B cell (primary cell): ENCODE data around the gene METTL26. TPM values are rescaled to one million over a fixed set of nuclear protein-coding genes. Genes with fewer than 3 reads are reported as not detected.
A peak's percentile ranks its signal among the peaks of the same experiment; 100 is the strongest.

Experiments used
- ATAC-seq: fragments of 200-7000 bp; cut with Tn5 transposase; one replicate; pipeline ENCODE4 v1.10.0; 2021; ENCODE audit warnings: low read depth, mild to moderate bottlenecking, moderate number of reproducible peaks, moderate library complexity
- CTCF ChIA-PET: fragments of 350-600 bp; sonication (Branson Sonifier 250); formaldehyde crosslinking; loops from one replicate; lab custom pipeline; 2021; ENCODE audit warnings: antibody characterized with exemption, inconsistent platforms; lab: Charles Lee
- POLR2A ChIA-PET: fragments of 350-600 bp; sonication (Branson Sonifier 250); formaldehyde crosslinking; loops from one replicate; lab custom pipeline; 2021; ENCODE audit warnings: antibody characterized with exemption; lab: Charles Lee
- DNase-seq: peaks from one replicate; pipeline ENCODE4 v3.0.0; 2013
- H2AFZ ChIP-seq: 2 replicates; pipeline ENCODE4 v1.6.1; 2012; ENCODE audit warnings: mild to moderate bottlenecking, low read depth, low read length; ENCODE audit not compliant: insufficient read depth, poor library complexity, severe bottlenecking
- H3K27ac ChIP-seq, 2 donors: 1 replicate in 1 of 2; 2 replicates in 1 of 2; pipeline ENCODE4 v1.5.1; 2012 to 2013; ENCODE audit warnings: low read length in 2 of 2, mild to moderate bottlenecking in 2 of 2, moderate library complexity in 1 of 2
- H3K27me3 ChIP-seq, 4 experiments: fragments of 200-600 bp in 1 of 4; sonication (generic) in 1 of 4; replicated peaks in 1 of 4; 1 replicate in 2 of 4; 2 replicates in 2 of 4; pipeline versions ENCODE4 v1.6.1 to v1.7.0; 2013 to 2016; ENCODE audit warnings: low read length in 3 of 4, mild to moderate bottlenecking in 2 of 4, mixed read lengths in 1 of 4, moderate library complexity in 1 of 4; ENCODE audit not compliant: insufficient read depth in 4 of 4, control insufficient read depth in 3 of 4; ENCODE audit errors: control extremely low read depth in 1 of 4
- H3K36me3 ChIP-seq, 2 experiments: replicated peaks in 1 of 2; 1 replicate in 1 of 2; 2 replicates in 1 of 2; pipeline versions ENCODE4 v1.6.1 to v1.7.1; 2013; ENCODE audit warnings: low read length in 1 of 2; ENCODE audit not compliant: insufficient read depth in 2 of 2, control insufficient read depth in 1 of 2; ENCODE audit errors: control extremely low read depth in 1 of 2, extremely low read depth in 1 of 2
- H3K4me1 ChIP-seq, 2 donors: fragments of 200-600 bp in 1 of 2; sonication (generic) in 1 of 2; 1 replicate in 1 of 2; 2 replicates in 1 of 2; pipeline versions ENCODE4 v1.5.1 to v1.6.1; 2013 to 2017; ENCODE audit warnings: low read length in 2 of 2; ENCODE audit not compliant: control insufficient read depth in 2 of 2, insufficient read depth in 2 of 2
- H3K4me2 ChIP-seq: replicated peaks from 2 replicates; pipeline ENCODE3; 2012; ENCODE audit warnings: mild to moderate bottlenecking, low read depth, low read length; ENCODE audit not compliant: poor library complexity, severe bottlenecking
- H3K4me3 ChIP-seq, 5 experiments: fragments of 200-600 bp in 1 of 5; sonication (generic) in 1 of 5; 1 replicate in 3 of 5; 2 replicates in 2 of 5; pipeline versions ENCODE4 v1.5.1 to v1.7.0; 2011 to 2016; ENCODE audit warnings: low read length in 4 of 5, mild to moderate bottlenecking in 4 of 5, low read depth in 2 of 5, control low read depth in 1 of 5, moderate library complexity in 1 of 5; ENCODE audit not compliant: insufficient read depth in 1 of 5; ENCODE audit errors: control extremely low read depth in 1 of 5, extremely low read depth in 1 of 5
- H3K79me2 ChIP-seq: fragments of 200-600 bp; sonication (generic); one replicate; pipeline ENCODE4 v1.6.0; 2016; ENCODE audit warnings: low read length; ENCODE audit not compliant: control insufficient read depth, insufficient read depth
- H3K9ac ChIP-seq: fragments of 200-600 bp; sonication (generic); 2 replicates; pipeline ENCODE4 v1.6.1; 2017; ENCODE audit warnings: mild to moderate bottlenecking, low read length, moderate library complexity
- H3K9me3 ChIP-seq, 3 donors: one replicate each; pipeline versions ENCODE4 v1.6.1 to v1.7.1; 2013; ENCODE audit warnings: low read length in 2 of 3; ENCODE audit not compliant: control insufficient read depth in 2 of 3, insufficient read depth in 1 of 3; ENCODE audit errors: control extremely low read depth in 1 of 3
- H4K20me1 ChIP-seq: 2 replicates; pipeline ENCODE4 v1.6.0; 2012; ENCODE audit warnings: mild to moderate bottlenecking, low read length; ENCODE audit not compliant: insufficient read depth, control insufficient read depth, poor library complexity, severe bottlenecking
- H3K27ac Mint-ChIP-seq: one replicate; pipeline ENCODE4 v1.8.0; 2021; ENCODE audit warnings: mixed read lengths
- H3K27me3 Mint-ChIP-seq: one replicate; pipeline ENCODE4 v1.8.0; 2021; ENCODE audit warnings: mixed read lengths
- H3K4me1 Mint-ChIP-seq: one replicate; pipeline ENCODE4 v1.8.0; 2021; ENCODE audit warnings: mixed read lengths
- H3K4me3 Mint-ChIP-seq: one replicate; pipeline ENCODE4 v1.8.0; 2021; ENCODE audit warnings: mixed read lengths
- H3K9me3 Mint-ChIP-seq: one replicate; pipeline ENCODE4 v1.8.0; 2022; ENCODE audit warnings: mixed read lengths; ENCODE audit not compliant: insufficient read depth
- EZH2 ChIP-seq: IDR thresholded peaks from 2 replicates; pipeline ENCODE4 v1.6.1; 2012; ENCODE audit warnings: borderline replicate concordance, low read depth, mild to moderate bottlenecking, moderate library complexity, low read length; ENCODE audit not compliant: insufficient read depth, poor library complexity, severe bottlenecking
- WGBS: methylation state at CpG from one replicate; pipeline ENCODE4 v1.1.5; 2013; ENCODE audit warnings: missing lambda C conversion rate; ENCODE audit not compliant: insufficient coverage; 5-methylcytosine and 5-hydroxymethylcytosine counted together
- intact Hi-C: fragments of 100-400 bp; cut with micrococcal nuclease; formaldehyde crosslinking; loops from one replicate; pipeline ENCODE4 v1.10.0; 2022
- polyA plus RNA-seq: library from polyadenylated mRNA; depleted of rRNA; stranded (reverse); fragments of >200 nt; gene quantifications from 2 replicates; pipeline ENCODE4 v1.2.3, GENCODE V29; 2012
- total RNA-seq, 2 donors: library from RNA; stranded (reverse); fragments of 120-200 nt in 1 of 2; gene quantifications; 1 replicate in 1 of 2; 2 replicates in 1 of 2; pipeline versions ENCODE4 v1.2.3 to v1.2.4, GENCODE V29; 2013 to 2022
- TF ChIP-seq, protein P1 (sequence below): fragments of 200-600 bp; IDR thresholded peaks from one replicate; pipeline ENCODE4 v1.8.0; 2022; ENCODE audit warnings: antibody characterized with exemption, mild to moderate bottlenecking

The METTL26 gene
- total and polyA plus RNA-seq, 2 donors (not counting 1 experiment from before 2014, with no cell fraction given): 56.6 to 140 TPM

DNA sequence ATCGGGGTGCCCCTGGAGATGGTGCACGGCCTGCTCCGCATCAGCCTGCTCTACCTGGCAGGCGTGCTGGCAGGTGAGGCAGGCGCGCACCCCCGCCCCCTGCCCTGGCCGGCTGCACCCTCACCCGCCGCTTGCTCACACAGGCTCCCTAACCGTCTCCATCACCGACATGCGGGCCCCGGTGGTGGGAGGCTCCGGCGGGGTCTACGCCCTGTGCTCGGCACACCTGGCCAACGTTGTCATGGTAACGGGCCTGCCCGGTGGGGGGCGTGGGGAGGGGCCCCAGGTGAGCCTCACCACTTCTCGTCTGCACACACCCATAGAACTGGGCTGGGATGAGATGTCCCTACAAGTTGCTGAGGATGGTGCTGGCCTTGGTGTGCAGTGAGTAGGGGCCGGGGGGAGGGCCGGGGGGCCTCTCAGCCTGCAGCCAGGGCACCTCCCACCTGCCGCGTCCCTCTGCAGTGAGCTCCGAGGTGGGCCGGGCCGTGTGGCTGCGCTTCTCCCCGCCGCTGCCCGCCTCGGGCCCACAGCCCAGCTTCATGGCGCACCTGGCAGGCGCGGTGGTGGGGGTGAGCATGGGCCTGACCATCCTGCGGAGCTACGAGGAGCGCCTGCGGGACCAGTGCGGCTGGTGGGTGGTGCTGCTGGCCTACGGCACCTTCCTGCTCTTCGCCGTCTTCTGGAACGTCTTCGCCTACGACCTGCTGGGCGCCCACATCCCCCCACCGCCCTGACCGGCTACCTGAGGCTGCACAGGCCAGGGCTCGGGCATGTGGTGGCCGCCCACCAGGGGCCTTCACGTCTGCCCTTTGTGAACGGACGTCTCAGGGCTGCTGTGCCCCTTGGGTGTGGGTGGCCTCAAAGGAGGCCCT is 41.4 kb upstream of the METTL26 start:
- Histone ChIP-seq H3K27me3 (peaks cover 0 to 25% (median 11%) of the 10 kb centered on the region in 4 experiments), H3K9me3 (peaks cover 0 to 7% (median 0%) of the 10 kb centered on the region in 3 donors), H3K4me1 (peaks cover 22 to 49% of the 10 kb centered on the region in 2 donors), H2AFZ (no peak overlapping the region), H3K79me2 (peaks cover 18% of the 10 kb centered on the region), H3K36me3 (peaks cover 0 to 18% of the 10 kb centered on the region in 2 experiments), H4K20me1 (peaks cover 19% of the 10 kb centered on the region), H3K27ac (no peak overlapping the region), H3K9ac (no peak overlapping the region), H3K4me2 (peak overlapping the region; percentile 12), H3K4me3 (no peak overlapping the region)
- TF ChIP-seq, protein P1, sequence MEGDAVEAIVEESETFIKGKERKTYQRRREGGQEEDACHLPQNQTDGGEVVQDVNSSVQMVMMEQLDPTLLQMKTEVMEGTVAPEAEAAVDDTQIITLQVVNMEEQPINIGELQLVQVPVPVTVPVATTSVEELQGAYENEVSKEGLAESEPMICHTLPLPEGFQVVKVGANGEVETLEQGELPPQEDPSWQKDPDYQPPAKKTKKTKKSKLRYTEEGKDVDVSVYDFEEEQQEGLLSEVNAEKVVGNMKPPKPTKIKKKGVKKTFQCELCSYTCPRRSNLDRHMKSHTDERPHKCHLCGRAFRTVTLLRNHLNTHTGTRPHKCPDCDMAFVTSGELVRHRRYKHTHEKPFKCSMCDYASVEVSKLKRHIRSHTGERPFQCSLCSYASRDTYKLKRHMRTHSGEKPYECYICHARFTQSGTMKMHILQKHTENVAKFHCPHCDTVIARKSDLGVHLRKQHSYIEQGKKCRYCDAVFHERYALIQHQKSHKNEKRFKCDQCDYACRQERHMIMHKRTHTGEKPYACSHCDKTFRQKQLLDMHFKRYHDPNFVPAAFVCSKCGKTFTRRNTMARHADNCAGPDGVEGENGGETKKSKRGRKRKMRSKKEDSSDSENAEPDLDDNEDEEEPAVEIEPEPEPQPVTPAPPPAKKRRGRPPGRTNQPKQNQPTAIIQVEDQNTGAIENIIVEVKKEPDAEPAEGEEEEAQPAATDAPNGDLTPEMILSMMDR: no peak
- TF ChIP-seq EZH2: no peak
- H3K27me3 Mint-ChIP-seq: peaks cover 6% of the 10 kb centered on the region
- H3K4me3 Mint-ChIP-seq: no peak overlapping the region
- WGBS: 76% methylated on average over 53 of the region's 57 CpGs
- DNase-seq: no peak
- intact Hi-C loops: loop anchor here (2.0 to 5.0 kb wide), 2 partner anchors 89 to 1000 kb away; partner anchors contain the start of gene JPT2
- H3K27ac Mint-ChIP-seq: no peak overlapping the region
- CTCF ChIA-PET: no interaction called here
- POLR2A ChIA-PET: no interaction called here
- no peaks in the 10 kb centered on the region for H3K9me3 Mint-ChIP-seq
- peaks cover 39% of the 10 kb centered on the region for H3K4me1 Mint-ChIP-seq
- ATAC-seq: no peak

DNA sequence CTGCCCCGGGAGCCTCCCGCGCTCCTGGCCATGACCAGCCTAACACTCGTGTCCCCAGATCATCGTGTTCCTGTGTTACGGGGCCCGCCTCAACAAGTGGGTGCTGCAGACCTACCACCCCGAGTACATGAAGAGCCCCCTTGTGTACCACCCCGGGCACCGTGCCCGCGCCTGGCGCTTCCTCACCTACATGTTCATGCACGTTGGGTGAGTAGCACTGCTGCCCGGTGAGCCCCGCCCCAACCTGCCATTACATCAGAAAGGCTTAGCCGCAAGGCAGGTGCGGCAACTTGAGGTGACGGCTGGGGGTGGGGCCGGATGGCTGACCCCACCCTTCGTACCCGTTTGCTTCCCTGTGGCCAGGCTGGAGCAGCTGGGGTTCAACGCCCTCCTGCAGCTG is 40.8 kb upstream of the METTL26 start:
- Histone ChIP-seq H3K9me3 (peaks cover 0 to 7% (median 0%) of the 10 kb centered on the region in 3 donors), H3K27me3 (peaks cover 0 to 25% (median 11%) of the 10 kb centered on the region in 4 experiments), H3K36me3 (peaks cover 0 to 17% of the 10 kb centered on the region in 2 experiments), H2AFZ (no peak overlapping the region), H3K79me2 (peaks cover 12% of the 10 kb centered on the region), H3K4me3 (no peak overlapping the region), H4K20me1 (peaks cover 13% of the 10 kb centered on the region), H3K4me1 (peaks cover 22 to 45% of the 10 kb centered on the region in 2 donors), H3K4me2 (peak overlapping the region; percentile 12), H3K9ac (no peak overlapping the region), H3K27ac (no peak overlapping the region)
- POLR2A ChIA-PET: no interaction called here
- DNase-seq: peak; percentile 56
- Mint-ChIP-seq H3K9me3 (no peaks in the 10 kb centered on the region), H3K4me3 (no peak overlapping the region), H3K27me3 (peaks cover 6% of the 10 kb centered on the region), H3K27ac (no peak overlapping the region), H3K4me1 (peaks cover 35% of the 10 kb centered on the region)
- ATAC-seq: no peak
- 77% methylated on average over 23 of the region's 23 CpGs for WGBS
- TF ChIP-seq, protein P1: no peak
- TF ChIP-seq EZH2: no peak
- CTCF ChIA-PET: no interaction called here
- intact Hi-C loops: loop anchor here (5.0 kb wide), 1 partner anchor 1000 kb away; the partner anchor contains the start of gene JPT2
